ENCODE results near the gene HEATR3.
"Not testable (repeated sequence)": the region's sequence is repeated elsewhere in the genome, so short reads cannot be mapped to it uniquely, and the experiment has no call there.

The HEATR3 gene

DNA sequence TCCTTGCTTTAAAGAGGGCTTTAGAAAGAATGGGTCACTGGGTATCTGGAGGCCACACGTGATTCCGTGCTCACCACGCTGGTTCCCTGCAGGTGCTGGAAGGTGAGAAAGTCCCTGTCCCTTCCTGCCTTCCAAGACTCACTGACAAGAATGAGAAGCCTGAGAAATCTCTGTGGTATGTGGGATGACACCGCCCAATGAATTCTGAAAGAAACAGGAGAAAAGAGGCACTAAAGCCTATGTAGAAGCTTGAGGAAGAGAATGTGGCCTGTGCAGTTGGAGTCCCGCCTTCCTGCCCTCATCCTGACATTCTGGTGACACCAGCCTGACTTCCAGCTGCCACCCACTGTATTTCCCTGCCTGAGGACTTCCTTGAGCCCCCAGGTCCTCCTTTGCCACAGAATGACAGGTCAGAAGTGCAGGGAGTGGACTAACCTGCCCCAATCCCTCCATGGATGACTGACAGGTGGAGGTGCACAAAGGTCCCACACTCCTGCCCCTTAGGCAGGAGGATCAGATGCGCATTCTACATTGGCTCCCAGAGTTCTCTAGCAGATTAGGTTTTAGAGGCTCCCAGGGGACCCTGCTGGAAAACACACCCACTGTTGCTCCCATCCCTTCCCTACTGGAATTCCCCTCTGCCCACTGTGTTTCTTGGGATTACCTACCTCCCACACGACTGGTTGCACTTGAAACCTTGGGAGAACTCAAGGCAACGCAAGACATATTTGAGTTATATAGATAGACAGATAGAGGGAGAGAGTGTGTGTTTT, 48.8 kb downstream of the HEATR3 start:
- no peak for DNase-seq

DNA sequence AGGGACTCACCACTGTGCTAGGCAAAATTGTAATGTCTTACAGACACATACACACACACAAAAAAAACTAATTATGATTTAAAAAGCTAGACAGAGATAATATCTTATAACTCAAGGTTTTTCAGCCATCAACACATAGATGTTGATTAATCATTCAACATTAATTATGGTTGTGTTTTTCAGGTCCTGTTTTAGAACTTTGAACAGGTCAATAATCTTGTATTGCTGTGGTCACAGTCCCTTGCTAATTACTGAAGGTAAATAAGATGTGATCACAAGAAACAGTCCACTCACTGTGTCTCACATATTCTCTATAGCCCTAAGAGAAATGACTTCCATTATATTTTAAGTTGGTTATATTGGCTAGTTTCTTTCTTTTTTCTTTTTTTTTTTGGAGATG, 54.9 kb downstream of the HEATR3 start:
- no peak for DNase-seq

DNA sequence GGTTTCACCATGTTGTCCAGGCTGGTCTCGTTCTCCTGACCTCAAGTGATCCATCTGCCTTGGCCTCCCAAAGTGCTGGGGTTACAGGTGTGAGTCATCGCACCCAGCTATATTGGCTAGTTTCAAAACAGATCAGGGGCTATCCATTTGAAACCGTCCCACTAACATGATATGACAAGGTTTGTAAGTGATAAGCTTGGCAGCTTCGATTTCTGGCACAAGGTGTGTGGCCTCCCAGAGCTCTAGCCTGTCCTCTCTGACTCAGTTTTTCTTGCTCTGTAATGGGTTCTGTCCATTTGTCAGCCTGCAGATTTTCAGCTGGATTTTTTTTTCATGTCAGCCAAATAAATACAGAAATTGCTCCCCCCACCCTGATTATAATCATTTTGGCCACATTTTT, 55.5 kb downstream of the HEATR3 start:
- DNase-seq: no peak

DNA sequence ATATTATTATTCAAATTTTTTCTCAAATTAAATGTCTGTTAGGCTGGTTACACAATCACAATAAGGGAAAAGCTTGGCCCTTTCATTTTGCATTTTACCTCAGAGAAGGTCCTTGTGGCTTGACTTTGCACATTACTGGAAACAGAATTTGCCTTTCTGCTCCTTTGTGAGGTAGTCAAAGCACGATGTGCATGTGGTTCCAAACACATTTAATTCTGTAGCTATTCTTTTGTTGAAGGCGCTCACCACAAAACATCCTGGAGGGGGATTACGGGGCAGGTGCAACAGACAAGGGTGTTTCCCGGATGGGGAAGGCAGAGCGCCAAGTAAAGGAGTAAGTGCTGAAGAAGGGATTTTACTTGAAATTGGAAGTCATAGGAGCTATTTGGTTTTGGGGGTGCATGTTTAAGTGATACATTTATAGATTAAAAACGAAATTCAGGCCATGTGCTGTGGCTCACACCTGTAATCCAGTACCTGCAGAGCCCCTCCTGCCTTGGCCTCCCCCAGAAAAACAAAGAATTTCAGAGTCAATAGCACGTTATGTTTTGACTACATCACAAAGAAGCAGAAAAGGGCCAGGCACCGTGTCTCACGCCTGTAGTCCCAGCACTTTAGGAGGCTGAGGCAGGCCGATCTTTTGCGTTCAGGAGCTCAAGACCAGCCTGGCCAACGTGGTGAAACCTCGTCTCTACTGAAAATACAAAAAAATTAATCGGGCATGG, 56.1 kb downstream of the HEATR3 start:
- DNase-seq: peak in 1 of 2 donors; percentile 14

DNA sequence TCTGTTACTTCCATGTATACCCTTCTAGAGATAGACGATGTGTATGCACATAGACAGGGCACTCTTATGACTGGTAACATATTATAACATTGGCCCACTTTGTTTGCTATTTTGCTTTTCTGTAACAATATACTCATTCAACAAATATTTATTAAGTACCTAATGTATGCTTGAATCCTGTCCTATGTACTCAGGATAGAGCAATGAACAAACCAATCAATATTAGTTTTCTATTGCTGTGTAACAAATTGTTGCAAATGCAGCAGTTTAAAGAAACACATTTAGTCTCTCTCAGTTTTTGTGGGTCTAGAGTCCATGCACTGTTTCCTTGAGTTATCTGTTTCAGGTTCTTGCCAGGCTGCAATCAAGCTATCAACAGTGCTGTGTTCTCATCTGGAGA, 57.6 kb downstream of the HEATR3 start:
- DNase-seq: no peak

DNA sequence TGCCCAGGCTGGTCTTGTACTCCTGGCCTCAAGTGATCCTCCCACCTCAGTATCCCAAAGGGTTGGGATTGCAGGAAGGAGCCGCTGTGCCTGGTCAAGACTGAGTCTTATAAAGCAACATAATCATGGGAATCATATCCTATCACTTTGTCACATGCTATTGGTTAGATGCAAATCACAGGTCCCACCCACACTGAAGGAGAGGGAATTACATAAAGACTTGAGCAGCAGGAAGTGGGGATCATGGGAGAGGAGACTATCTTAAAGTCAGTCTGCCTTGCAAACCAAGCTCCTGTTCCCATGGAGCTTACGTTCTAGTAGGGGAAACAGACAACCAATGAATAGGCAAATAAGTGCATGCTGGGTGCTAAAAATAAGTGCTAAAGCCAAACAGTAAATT, 59.0 kb downstream of the HEATR3 start:
- no peak for DNase-seq

DNA sequence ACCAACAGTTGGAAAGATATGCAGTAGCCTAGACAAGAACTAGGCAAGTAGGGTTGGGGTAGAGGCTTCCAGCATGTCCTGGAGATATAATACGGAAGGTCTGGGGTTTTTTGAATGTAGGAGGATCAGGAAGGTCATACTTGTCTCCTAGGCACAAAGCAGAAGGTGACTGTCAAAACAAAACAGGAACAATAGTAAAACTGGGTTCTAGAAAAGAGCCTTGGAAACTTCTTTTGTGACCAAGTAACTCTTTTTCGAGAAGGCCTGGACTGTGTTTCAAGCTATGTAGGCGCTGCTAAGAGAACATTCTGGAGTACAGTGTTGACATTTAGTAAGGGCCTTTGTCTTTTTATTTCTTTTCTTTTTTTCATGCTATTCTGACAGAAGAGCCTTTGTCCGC, 60.4 kb downstream of the HEATR3 start:
- DNase-seq: no peak

DNA sequence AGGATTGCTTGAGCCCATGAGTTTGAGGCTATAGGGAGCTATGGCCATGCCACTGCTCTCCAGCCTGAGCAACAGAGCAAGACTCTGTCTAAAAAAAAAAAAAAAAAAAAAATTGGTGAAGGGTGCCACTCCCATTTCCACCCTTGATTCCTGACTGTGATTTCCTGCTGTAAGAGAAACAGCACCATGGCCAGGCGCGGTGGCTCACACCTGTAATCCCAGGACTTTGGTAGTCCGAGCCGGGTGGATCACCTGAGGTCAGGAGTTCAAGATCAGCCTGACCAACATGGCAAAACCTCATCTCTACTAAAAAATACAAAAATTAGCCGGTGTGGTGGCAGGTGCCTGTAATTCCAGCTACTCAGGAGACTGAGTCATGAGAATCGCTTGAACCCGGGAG, 66.8 kb downstream of the HEATR3 start:
- not testable (repeated sequence) for DNase-seq

DNA sequence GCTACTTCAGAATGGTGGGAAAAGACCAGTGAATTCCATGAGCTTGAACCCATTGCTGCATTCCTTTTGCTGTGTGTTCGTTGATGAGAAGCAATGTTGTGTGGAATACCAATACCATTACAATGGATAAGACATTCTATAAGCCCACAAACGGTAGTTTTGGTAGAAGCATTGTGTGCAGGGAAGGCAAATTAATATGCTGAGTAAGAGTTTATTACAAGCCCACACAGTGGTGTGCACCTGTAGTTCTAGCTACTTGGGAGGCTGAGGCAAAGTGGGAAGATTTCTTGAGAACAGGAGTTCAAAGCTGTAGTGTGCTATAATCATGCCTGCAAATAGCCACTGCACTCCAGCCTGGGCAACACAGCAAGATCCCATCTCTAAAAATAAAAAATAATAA, 67.4 kb downstream of the HEATR3 start:
- no peak for DNase-seq

DNA sequence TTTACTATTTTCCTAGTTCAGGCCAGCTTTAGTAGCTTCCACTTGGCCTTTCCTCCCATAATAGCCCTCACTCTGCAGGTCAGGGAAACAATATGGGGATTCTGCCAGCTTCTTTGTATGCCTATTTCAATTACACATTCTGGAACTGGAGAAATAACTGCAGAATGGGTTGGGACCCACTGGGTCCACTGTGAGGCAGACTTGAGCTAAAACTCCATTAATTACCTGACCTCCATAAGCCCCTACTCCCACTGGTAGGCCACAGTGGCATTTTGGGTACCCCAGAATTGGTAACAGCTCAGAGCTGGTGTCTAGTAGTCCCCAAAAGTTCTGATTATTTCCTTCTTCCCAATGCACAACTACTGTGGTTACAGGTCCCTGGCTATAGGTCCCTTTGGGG, 70.6 kb downstream of the HEATR3 start:
- no peak for DNase-seq

DNA sequence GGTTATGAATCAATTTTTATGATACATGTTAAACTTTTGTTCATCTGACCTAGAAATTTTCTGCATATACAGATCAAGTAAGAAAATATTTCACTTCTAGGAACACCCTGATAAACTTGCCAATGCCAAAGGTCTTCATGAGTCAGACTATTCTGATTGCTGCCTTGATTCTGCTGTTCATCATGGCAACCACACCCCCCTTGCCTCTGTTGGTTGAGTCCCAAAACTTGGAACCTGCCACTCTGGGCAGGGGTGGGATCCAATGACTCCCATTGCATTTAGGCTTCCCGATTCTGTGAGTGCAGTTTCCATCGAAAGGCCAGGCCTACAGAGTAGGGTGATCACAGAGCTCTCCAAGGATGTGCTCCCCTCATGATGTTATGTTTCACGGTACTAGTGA, 71.5 kb downstream of the HEATR3 start:
- DNase-seq: no peak

DNA sequence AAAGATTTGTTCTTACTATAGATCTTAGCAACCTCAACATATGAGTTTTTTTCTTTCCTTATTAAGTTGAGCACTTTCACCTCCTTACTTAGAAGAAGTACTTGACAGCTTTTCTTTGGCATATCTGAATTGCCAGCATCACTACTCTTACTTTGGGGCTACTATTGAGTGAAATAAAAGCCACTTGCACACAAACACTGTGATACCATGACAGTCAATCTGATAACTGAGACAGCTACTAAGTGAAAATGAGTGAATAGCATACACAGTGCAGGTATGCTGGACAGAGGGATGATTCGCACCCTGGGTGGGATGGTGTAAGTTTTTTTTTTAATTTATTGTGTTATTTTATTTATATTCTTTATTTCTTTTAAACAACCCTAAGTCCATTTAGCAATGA, 73.8 kb downstream of the HEATR3 start:
- no peak for DNase-seq

DNA sequence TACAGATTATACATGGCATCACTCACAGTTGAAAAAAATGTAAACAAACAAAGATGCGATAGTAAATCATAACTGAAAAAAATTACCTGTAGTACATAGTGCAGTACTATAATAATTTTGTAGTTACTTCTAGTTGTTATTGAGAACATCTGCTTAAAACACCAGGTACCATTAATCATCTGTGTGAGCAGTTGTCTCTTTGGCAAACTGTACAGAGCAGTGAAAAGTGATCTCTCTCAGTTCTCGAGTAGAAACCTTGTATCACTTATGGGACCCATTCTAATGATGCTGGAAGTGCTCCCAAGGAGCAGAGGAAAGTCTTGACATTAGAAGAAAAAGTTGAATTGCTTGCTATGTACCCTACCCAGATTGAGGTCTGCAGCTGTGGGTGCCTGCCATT, 78.4 kb downstream of the HEATR3 start:
- DNase-seq: no peak

DNA sequence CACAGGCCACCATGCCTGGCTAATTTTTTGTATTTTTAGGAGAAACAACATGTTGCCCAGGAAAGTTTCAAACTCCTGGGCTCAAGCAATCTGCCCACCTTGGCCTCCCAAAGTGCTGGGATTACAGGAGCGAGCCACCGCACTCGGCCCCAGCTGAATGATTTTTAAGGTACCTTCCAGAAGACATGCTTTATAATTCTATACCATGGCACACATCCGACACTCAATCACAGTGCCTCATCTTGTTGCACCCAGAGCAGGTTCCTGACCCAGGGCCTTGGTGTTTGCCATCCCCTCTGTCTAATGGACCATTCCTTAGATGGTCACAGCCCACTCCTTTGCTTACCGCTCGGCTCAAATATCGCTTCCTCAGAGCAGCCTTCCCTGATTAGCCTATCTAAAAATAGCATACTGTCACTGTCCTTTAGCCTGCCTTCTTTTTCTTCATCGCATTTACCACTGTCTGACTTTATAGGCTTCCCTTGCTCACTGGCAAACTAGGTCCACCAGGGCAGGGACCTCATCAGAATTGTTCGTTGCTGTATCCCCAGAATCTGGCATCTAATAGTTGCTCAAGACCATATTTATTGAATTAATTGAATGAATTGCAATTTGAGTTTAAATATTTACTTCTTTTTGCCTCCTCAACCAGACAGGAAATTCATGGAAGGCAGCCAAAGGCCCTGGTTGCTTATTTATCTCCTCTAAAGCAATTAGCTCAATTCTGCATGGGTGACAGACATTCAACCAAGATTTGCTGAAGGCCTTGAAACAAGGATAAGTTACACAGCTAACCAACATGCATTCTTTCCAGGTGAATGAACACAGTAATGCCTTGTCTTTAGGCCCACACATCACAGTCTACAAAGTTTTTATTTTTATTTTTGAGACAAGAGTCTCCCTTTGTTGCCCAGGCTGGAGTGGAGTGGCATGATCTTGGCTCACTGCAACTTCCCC, 81.0 kb downstream of the HEATR3 start:
- no peak for DNase-seq

DNA sequence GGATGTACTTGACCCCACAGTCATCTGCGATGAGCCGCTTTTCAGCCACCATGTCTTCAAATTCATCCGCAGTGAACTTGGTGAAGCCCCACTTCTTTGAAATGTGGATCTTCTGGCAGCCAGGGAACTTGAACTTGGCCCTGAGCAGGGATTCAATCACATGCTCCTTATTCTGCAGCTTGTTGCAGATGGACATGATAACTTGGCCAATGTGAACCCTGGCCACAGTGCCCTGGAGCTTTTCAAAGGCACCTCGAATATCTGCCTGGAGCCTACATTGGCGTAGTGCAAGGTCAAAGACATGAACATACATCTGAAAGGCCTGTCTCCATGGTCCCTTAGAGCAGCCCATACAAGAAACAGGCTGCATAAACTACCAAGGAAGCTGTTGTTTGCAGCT, 85.6 kb downstream of the HEATR3 start:
- no peak for DNase-seq

DNA sequence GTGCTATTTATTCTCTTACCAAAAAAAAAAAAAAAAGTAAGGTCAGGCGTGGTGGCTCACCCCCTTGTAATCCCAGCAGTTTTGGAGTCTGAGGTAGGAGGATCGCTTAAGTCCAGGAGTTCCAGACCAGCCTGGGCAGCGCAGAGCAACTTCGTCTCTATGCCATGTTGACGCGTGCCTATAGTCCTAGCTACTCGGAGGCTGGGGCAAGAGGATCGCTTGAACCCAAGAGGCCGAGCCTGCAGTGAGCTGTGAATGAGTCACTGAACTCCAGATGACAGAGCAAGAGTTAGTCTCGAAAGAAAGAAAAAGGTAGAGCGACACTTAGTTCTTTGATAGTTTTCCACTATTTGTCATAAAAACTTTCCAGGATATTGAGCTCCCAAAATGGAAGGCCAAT, 86.0 kb downstream of the HEATR3 start:
- DNase-seq: no peak

DNA sequence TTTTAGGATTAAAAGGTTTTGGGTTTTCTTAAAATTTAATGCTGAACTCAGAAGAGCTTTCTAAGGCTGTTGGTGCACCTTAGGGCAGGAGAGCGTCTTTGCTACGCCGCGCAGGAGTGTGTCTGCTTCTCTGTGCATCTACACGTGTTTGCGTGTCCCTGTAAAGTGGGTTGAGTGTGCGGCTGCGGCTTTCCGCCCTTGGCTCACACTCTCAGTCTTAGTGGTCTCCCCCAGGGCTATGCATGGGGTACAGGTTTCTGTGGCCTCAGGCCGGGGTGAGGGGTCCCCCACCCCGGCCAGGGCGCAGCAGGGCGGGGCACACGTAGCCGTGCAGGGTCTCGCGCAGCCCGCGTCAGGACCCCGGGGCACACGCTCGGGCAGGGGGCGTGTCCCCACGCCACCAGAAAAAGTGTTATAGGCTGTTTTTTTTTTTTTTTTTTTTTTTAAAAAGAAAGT, 86.6 kb downstream of the HEATR3 start:
- peak; percentile 70 to 72 for DNase-seq

DNA sequence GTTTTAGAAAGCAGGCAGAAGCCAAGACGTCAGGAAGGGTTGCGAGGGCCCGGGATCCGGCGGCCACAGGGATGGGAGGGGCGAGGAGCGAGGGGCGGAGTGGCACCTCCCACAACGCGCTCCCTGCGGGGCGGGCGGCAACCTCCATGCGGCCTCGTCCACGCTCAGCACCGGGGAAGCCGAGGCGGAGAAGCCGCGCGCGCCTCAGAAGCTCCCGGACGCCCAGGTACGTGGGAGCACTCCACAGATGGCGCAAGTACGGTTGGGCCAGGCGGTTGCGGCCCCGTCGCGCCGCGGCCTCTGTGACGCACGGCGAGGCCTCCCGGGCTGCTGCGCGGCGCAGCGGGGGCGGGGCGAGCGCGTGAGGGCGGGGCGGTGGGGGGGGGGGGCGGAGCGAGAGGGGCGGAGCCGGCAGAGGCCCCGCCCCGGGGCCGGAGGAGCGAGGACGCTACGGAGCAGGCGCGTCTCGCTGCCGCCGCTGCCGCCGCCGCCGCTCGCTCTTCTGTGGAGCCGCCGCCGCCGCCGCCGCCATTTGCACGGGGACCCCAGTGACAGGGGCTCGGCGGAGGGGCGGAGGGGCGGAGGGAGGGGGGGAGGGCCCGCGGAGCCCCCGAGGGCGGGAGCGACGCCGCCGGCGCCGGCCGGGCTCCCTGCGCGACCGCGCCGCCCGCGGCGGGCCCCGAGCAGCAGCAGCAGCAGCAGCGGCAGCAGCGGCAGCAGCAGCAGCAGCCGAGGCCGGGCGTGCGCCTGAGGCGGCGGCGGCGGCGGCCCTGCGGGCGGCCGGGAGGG, 87.2 kb downstream of the HEATR3 start, which contains the start of gene TENT4B:
TSS of gene TENT4B (plus strand) at position 500 of the 789 bp plus-strand sequence. CDS start 316 bp downstream, outside the sequence.
- DNase-seq: peak; percentile 90 to 93

DNA sequence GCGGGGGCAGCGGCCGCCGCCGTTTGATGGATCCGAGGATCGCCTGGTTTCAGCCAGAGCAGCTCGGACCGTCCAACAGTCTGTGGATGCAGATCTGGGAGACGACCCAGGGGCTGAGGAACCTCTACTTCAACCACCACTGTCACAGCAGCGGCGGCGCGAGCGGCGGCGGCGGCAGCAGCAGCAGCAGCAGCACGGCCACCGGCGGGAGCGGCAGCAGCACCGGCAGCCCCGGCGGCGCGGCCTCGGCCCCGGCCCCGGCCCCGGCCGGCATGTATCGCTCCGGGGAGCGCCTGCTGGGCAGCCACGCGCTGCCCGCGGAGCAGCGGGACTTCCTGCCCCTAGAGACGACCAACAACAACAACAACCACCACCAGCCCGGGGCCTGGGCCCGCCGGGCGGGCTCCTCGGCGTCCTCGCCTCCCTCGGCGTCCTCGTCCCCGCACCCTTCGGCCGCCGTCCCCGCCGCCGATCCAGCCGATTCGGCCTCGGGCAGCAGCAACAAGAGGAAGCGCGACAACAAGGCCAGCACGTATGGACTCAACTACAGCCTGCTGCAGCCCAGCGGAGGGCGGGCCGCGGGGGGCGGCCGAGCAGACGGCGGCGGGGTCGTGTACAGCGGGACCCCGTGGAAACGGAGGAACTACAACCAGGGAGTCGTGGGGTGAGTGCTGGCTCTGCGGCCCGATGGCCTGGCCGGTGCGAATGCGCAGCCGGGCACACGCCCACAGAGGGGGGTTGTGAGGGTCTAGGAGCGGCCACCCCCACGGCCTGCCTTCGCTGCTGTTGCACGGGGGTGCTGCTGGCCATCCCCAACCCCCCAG, 88.0 kb downstream of the HEATR3 start:
- peak in 1 of 2 donors; percentile 24 for DNase-seq

DNA sequence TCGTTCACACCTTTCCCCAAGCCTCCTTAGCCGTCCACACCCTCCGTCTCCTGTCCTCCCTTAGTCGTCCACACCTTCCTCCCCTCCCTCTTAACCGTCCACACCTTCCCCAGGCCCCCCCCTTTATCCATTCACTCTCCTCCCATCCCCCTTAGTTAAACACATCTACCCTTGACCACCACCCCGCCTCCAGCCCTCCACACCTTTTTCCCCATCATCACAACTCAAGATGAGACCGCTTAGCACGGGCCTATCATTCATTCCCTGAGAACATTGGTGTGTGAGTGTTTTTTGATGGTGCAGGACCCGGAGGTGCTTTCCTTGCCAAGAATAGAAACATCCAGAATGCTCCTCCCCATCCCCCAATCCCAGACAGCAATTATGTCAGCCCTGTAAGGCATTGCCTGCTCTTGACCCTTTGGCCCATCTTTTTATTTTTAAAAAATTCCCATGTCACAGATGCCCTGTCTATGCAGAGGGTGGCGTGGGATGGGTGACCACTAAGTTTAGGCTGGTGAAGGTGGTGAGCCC, 88.7 kb downstream of the HEATR3 start:
- DNase-seq: no peak

DNA sequence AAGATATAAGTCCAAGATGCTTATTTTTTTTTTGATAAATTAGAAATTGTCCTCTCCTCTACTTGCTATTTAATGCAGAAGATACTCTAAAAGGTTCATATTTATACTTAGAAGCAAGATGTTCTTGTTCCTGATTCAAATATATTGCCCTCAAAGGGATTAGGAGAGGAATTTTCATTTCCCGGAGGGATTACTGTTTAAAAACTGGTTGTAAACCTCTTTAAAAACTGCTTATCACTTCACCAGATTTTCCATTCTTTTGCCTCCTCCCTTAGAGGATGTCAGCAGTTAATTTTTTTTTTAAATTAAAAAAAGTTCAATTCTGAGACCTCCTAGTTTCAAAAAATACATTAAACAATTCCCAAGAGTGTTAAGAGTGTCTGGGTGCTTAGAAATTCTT, 90.2 kb downstream of the HEATR3 start:
- no peak for DNase-seq

All from CD4-positive, alpha-beta T cell treated with Interleukin-4 for 1 hour (primary cell).